ENCODE data around the gene RBFOX2.

DNA sequence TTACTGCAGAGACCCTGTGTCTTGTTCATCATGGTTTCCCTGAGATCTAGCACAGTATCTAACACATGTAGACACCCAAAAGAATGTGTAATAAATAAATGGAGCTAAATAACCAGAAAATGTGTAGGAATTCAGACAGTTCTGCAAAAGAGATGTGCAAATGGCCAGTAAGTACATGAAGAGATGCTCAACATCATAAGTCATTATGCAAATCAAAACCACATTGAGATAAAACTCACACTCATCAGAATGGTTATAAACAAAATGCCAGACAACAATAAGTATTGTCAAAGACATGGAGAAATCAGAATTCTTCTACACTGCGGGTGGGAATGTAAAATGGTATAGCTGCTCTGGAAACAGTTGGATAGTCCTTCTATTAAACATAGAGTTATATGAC is 88.5 kb downstream of the RBFOX2 start:
- TF ChIP-seq JUND (IDR thresholded peaks at IDR 0.05; ENCODE audit: low read depth, low read length): no peak
- TF ChIP-seq, protein P1, sequence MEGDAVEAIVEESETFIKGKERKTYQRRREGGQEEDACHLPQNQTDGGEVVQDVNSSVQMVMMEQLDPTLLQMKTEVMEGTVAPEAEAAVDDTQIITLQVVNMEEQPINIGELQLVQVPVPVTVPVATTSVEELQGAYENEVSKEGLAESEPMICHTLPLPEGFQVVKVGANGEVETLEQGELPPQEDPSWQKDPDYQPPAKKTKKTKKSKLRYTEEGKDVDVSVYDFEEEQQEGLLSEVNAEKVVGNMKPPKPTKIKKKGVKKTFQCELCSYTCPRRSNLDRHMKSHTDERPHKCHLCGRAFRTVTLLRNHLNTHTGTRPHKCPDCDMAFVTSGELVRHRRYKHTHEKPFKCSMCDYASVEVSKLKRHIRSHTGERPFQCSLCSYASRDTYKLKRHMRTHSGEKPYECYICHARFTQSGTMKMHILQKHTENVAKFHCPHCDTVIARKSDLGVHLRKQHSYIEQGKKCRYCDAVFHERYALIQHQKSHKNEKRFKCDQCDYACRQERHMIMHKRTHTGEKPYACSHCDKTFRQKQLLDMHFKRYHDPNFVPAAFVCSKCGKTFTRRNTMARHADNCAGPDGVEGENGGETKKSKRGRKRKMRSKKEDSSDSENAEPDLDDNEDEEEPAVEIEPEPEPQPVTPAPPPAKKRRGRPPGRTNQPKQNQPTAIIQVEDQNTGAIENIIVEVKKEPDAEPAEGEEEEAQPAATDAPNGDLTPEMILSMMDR (IDR thresholded peaks at IDR 0.05 in 2 of 3, conservative IDR thresholded peaks at IDR 0.05 in 1 of 3; ENCODE audit: control insufficient read depth in 2 of 3, extremely low read depth in 1 of 3, insufficient read depth in 1 of 3, low read depth in 3 of 3, low read length in 3 of 3): no peak
- no peak for TF ChIP-seq TAF1 (IDR thresholded peaks at IDR 0.05; ENCODE audit: borderline replicate concordance, low read depth, low read length)
- TF ChIP-seq ZNF24 (IDR thresholded peaks at IDR 0.05): no peak
- TF ChIP-seq, protein P2, sequence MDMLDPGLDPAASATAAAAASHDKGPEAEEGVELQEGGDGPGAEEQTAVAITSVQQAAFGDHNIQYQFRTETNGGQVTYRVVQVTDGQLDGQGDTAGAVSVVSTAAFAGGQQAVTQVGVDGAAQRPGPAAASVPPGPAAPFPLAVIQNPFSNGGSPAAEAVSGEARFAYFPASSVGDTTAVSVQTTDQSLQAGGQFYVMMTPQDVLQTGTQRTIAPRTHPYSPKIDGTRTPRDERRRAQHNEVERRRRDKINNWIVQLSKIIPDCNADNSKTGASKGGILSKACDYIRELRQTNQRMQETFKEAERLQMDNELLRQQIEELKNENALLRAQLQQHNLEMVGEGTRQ (IDR thresholded peaks at IDR 0.05; ENCODE audit: borderline replicate concordance, low read depth, low read length): no peak
- TF ChIP-seq POLR2AphosphoS5 (IDR thresholded peaks at IDR 0.05; ENCODE audit: low read length): no peak
- TF ChIP-seq TCF12 (IDR thresholded peaks at IDR 0.05; ENCODE audit: low read depth, low read length): no peak
- no peak for TF ChIP-seq RUNX3 (IDR thresholded peaks at IDR 0.05; ENCODE audit: low read length)
- TF ChIP-seq, protein P3, sequence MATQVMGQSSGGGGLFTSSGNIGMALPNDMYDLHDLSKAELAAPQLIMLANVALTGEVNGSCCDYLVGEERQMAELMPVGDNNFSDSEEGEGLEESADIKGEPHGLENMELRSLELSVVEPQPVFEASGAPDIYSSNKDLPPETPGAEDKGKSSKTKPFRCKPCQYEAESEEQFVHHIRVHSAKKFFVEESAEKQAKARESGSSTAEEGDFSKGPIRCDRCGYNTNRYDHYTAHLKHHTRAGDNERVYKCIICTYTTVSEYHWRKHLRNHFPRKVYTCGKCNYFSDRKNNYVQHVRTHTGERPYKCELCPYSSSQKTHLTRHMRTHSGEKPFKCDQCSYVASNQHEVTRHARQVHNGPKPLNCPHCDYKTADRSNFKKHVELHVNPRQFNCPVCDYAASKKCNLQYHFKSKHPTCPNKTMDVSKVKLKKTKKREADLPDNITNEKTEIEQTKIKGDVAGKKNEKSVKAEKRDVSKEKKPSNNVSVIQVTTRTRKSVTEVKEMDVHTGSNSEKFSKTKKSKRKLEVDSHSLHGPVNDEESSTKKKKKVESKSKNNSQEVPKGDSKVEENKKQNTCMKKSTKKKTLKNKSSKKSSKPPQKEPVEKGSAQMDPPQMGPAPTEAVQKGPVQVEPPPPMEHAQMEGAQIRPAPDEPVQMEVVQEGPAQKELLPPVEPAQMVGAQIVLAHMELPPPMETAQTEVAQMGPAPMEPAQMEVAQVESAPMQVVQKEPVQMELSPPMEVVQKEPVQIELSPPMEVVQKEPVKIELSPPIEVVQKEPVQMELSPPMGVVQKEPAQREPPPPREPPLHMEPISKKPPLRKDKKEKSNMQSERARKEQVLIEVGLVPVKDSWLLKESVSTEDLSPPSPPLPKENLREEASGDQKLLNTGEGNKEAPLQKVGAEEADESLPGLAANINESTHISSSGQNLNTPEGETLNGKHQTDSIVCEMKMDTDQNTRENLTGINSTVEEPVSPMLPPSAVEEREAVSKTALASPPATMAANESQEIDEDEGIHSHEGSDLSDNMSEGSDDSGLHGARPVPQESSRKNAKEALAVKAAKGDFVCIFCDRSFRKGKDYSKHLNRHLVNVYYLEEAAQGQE (IDR thresholded peaks at IDR 0.05; ENCODE audit: low read depth, low read length): no peak
- no peak for TF ChIP-seq EZH2 (IDR thresholded peaks at IDR 0.05; ENCODE audit: borderline replicate concordance, control insufficient read depth, low read depth, low read length)
- TF ChIP-seq, protein P4, sequence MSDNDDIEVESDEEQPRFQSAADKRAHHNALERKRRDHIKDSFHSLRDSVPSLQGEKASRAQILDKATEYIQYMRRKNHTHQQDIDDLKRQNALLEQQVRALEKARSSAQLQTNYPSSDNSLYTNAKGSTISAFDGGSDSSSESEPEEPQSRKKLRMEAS (IDR thresholded peaks at IDR 0.05; ENCODE audit: low read depth, low read length): no peak
- TF ChIP-seq ZZZ3 (IDR thresholded peaks at IDR 0.05; ENCODE audit: control insufficient read depth, insufficient read length, low read depth): no peak

Data from GM12878 (cell line).